Prostate gland (tissue), 2 donors: Measurements from ENCODE around the gene TRAF3.

Experiments used
- CTCF ChIP-seq, 4 experiments: fragments of 200-600 bp in 2 of 4; fragments of 450-650 bp in 2 of 4; sonication (generic) in 2 of 4; IDR thresholded peaks; 1 replicate in 3 of 4; 2 replicates in 1 of 4; pipeline ENCODE4 v1.5.1; 2016 to 2019; ENCODE audit warnings: antibody characterized with exemption in 4 of 4, mild to moderate bottlenecking in 2 of 4, moderate library complexity in 2 of 4
- POLR2A ChIP-seq: fragments of 450-650 bp; IDR thresholded peaks from one replicate; pipeline ENCODE4 v1.6.1; 2016; ENCODE audit warnings: antibody characterized with exemption, mild to moderate bottlenecking

GRCh38 chr14:102903248-102903888 lies 126.1 kb downstream of the TRAF3 start:
- no peak for TF ChIP-seq CTCF (IDR thresholded peaks at IDR 0.05)
- no peak for TF ChIP-seq POLR2A
